MM.1S (cell line): ENCODE measurements around the gene HNF4A.

Source experiments
- DNase-seq: peaks from one replicate; pipeline ENCODE4 v3.0.0-alpha.2; 2015
- H2AFZ ChIP-seq: fragments of 300-600 bp; sonication (generic); 2 replicates; pipeline ENCODE4 v1.6.0; 2016; ENCODE audit warnings: antibody characterized with exemption, low read length
- H3F3A ChIP-seq: fragments of 300-600 bp; sonication (generic); 2 replicates; pipeline ENCODE4 v1.6.1; 2016; ENCODE audit warnings: mild to moderate bottlenecking, antibody characterized with exemption, low read length, moderate library complexity, mixed read lengths; ENCODE audit not compliant: insufficient read depth
- H3K27ac ChIP-seq: fragments of 300-600 bp; sonication (generic); 2 replicates; pipeline ENCODE4 v1.5.1; 2016; ENCODE audit warnings: mild to moderate bottlenecking, low read length
- H3K27me3 ChIP-seq: fragments of 300-600 bp; sonication (generic); replicated peaks from 2 replicates; pipeline ENCODE4 v1.6.0; 2016; ENCODE audit warnings: low read length; ENCODE audit not compliant: insufficient read depth
- H3K36me3 ChIP-seq: fragments of 300-600 bp; sonication (generic); replicated peaks from 2 replicates; pipeline ENCODE4 v1.6.1; 2016; ENCODE audit warnings: mild to moderate bottlenecking, low read length, mixed read lengths; ENCODE audit not compliant: insufficient read depth
- H3K4me1 ChIP-seq: fragments of 300-600 bp; sonication (generic); 2 replicates; pipeline ENCODE4 v1.6.1; 2016; ENCODE audit warnings: low read length, mixed read lengths
- H3K4me2 ChIP-seq: fragments of 300-600 bp; sonication (generic); 2 replicates; pipeline ENCODE4 v1.6.0; 2016; ENCODE audit warnings: low read depth, low read length
- H3K4me3 ChIP-seq: fragments of 300-600 bp; sonication (generic); 2 replicates; pipeline ENCODE4 v1.5.1; 2016; ENCODE audit warnings: low read length, mixed read lengths
- H3K79me2 ChIP-seq: fragments of 300-600 bp; sonication (generic); 2 replicates; pipeline ENCODE4 v1.6.1; 2016; ENCODE audit warnings: mixed run types, low read length, mixed read lengths
- H3K9ac ChIP-seq: fragments of 300-600 bp; sonication (generic); 2 replicates; pipeline ENCODE4 v1.6.1; 2016; ENCODE audit warnings: low read length, mixed read lengths
- H3K9me2 ChIP-seq: fragments of 300-600 bp; sonication (generic); replicated peaks from 2 replicates; pipeline ENCODE4 v1.6.1; 2016; ENCODE audit warnings: mild to moderate bottlenecking, low read length, mixed read lengths; ENCODE audit not compliant: insufficient read depth
- H3K9me3 ChIP-seq: fragments of 300-600 bp; sonication (generic); replicated peaks from 2 replicates; pipeline ENCODE4 v1.6.1; 2016; ENCODE audit warnings: mild to moderate bottlenecking, low read length, mixed read lengths; ENCODE audit not compliant: insufficient read depth
- H4K20me1 ChIP-seq: fragments of 300-600 bp; sonication (generic); 2 replicates; pipeline ENCODE4 v1.6.1; 2016; ENCODE audit warnings: mild to moderate bottlenecking, low read length, moderate library complexity, mixed read lengths; ENCODE audit not compliant: insufficient read depth
- EZH2 ChIP-seq: fragments of 300-600 bp; sonication (generic); optimal IDR thresholded peaks from 2 replicates; pipeline ENCODE3; 2017; ENCODE audit warnings: low read depth, mild to moderate bottlenecking, antibody characterized with exemption, low read length, mixed read lengths
- EZH2phosphoT487 ChIP-seq: fragments of 300-600 bp; sonication (generic); IDR thresholded peaks from 2 replicates; pipeline ENCODE4 v1.6.1; 2018; ENCODE audit warnings: antibody characterized with exemption, low read length
- TF ChIP-seq, protein P1 (sequence below): fragments of 300-600 bp; sonication (generic); IDR thresholded peaks from 2 replicates; pipeline ENCODE4 v1.5.1; 2016; ENCODE audit warnings: antibody characterized with exemption, low read length, mixed read lengths

The HNF4A gene

DNA sequence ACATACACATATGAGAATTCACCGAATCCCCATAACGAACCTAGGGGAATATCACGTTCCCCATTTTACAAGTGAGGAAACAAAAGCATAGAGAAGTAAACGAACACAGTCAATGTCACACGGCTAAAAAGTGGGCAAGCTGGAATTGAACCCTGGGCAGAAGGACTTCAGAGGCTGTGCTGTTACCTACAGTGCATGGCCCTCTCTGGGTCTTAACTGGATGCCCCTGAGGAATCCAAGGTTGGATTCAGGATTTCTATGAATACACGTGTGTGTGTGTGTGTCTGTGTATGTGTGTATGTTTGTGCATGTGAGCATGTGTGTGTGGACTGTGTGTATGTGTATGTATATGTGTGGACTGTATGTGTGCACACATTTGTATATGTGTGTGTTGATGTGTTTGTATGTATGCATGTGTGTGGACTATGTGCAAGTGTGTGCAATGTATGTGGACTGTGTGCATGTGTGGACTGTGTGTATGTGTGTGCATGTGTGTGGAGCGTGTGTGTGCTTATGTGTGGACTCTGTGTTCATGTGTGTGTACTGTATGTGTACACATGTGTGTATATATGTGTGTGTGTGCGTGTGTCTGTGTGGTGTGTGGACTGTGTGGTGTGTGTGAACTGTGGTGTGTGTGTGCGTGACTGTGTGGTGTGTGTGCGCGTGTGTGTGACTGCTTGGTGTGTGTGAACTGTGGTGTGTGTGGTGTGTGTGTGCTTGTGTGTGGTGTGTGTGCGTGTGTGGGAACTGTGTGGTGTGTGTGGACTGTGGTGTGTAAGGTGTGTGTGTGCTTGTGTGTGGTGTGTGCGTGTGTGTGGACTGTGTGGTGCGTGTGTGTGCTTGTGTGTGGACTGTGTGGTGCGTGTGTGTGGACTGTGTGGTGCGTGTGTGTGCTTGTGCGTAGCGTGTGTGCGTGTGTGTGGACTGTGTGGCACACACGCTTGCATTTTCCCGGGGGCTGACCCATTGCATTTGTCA is 49.0 kb downstream of the HNF4A start:
- Histone ChIP-seq H3K36me3 (no peaks in the 10 kb centered on the region), H3K27ac (no peak overlapping the region), H4K20me1 (no peaks in the 10 kb centered on the region), H2AFZ (no peak overlapping the region), H3K9me2 (no peaks in the 10 kb centered on the region), H3K4me3 (no peak overlapping the region), H3K27me3 (no peaks in the 10 kb centered on the region), H3K4me1 (no peaks in the 10 kb centered on the region), H3K9ac (no peak overlapping the region), H3K4me2 (no peak overlapping the region), H3K79me2 (no peaks in the 10 kb centered on the region), H3K9me3 (no peaks in the 10 kb centered on the region), H3F3A (no peaks in the 10 kb centered on the region)
- no peak for DNase-seq
- TF ChIP-seq EZH2: no peak
- TF ChIP-seq, protein P1, sequence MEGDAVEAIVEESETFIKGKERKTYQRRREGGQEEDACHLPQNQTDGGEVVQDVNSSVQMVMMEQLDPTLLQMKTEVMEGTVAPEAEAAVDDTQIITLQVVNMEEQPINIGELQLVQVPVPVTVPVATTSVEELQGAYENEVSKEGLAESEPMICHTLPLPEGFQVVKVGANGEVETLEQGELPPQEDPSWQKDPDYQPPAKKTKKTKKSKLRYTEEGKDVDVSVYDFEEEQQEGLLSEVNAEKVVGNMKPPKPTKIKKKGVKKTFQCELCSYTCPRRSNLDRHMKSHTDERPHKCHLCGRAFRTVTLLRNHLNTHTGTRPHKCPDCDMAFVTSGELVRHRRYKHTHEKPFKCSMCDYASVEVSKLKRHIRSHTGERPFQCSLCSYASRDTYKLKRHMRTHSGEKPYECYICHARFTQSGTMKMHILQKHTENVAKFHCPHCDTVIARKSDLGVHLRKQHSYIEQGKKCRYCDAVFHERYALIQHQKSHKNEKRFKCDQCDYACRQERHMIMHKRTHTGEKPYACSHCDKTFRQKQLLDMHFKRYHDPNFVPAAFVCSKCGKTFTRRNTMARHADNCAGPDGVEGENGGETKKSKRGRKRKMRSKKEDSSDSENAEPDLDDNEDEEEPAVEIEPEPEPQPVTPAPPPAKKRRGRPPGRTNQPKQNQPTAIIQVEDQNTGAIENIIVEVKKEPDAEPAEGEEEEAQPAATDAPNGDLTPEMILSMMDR: no peak
- TF ChIP-seq EZH2phosphoT487: no peak

- H3K79me2 ChIP-seq: no peaks in the 10 kb centered on the region
- TF ChIP-seq EZH2 (no peak), EZH2phosphoT487 (no peak)
- TF ChIP-seq, protein P1: no peak
- no peak for DNase-seq
Measured at GRCh38 chr20:44405257-44405656, 49.8 kb downstream of the HNF4A start.

GRCh38 chr20:44405785-44406571 is 50.5 kb downstream of the HNF4A start:
- DNase-seq: no peak
- Histone ChIP-seq H3K9me3 (no peaks in the 10 kb centered on the region), H3K4me1 (no peaks in the 10 kb centered on the region), H3K36me3 (no peaks in the 10 kb centered on the region), H3K9me2 (no peaks in the 10 kb centered on the region), H3K27ac (no peak overlapping the region), H3K9ac (no peak overlapping the region), H3K27me3 (no peaks in the 10 kb centered on the region), H3K4me3 (no peak overlapping the region), H3K4me2 (no peak overlapping the region), H4K20me1 (no peaks in the 10 kb centered on the region), H3K79me2 (no peaks in the 10 kb centered on the region), H3F3A (no peaks in the 10 kb centered on the region), H2AFZ (no peak overlapping the region)
- TF ChIP-seq, protein P1: no peak
- TF ChIP-seq EZH2 (no peak), EZH2phosphoT487 (no peak)

More at GRCh38 chr20:44405257-44405656, 49.8 kb downstream of the HNF4A start:
- H3K9me3 ChIP-seq: no peaks in the 10 kb centered on the region
- no peaks in the 10 kb centered on the region for H4K20me1 ChIP-seq
- no peak overlapping the region for H3K27ac ChIP-seq
- no peaks in the 10 kb centered on the region for H3K4me1 ChIP-seq
- no peak overlapping the region for H3K4me3 ChIP-seq
- no peak overlapping the region for H3K9ac ChIP-seq
- no peaks in the 10 kb centered on the region for H3K9me2 ChIP-seq
- H3K36me3 ChIP-seq: no peaks in the 10 kb centered on the region
- H3F3A ChIP-seq: no peaks in the 10 kb centered on the region
- no peaks in the 10 kb centered on the region for H3K27me3 ChIP-seq
- H3K4me2 ChIP-seq: no peak overlapping the region
- no peak overlapping the region for H2AFZ ChIP-seq
